Left forelimb (tissue), 1 donor: ENCODE data around the gene FLAD1.

Experiments used
- DNase-seq: peaks from one replicate; pipeline ENCODE4 v3.0.0-alpha.2; 2018; ENCODE audit warnings: low spot score

Gene FLAD1

DNA sequence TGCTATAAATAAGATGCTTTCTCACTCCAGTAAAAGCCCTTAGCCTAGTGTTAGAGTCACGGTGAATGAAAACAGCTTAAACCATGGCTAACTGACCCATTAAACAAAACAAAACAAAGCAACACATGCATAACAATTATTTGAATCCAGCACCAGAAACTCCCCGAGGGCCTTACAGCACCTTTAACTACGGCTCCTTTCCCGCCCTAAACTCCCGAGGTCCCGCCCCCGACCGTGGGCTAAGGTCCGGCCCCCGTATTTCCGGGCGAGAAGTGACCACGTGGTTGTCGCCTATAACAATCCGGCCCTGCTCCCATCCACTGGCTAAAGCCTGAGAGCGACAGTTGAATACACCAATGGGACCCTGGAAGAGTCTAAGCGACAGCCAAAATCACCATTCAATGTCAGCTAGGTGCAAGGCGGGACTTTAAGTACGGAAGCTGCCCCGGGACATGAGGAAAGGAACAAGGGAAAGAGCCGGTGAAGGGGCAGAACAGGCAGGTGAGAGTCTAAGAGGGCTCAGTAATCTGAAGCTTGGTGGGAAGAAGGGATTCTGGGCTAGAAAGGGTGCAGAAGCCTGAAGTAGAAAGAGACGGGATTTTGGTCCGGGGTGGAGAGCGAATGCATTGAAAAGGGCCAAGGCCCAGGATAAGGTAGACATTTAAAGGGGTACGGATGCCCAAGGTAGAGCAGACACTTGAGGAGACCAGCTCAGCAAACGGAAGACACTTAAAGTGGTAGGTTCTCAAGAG is at the start of gene FLAD1:
TSS of gene FLAD1 (plus strand) at position 448 of the 752 bp plus-strand sequence. CDS start 351 bp downstream, outside the sequence.
- peak; percentile 92 for DNase-seq

DNA sequence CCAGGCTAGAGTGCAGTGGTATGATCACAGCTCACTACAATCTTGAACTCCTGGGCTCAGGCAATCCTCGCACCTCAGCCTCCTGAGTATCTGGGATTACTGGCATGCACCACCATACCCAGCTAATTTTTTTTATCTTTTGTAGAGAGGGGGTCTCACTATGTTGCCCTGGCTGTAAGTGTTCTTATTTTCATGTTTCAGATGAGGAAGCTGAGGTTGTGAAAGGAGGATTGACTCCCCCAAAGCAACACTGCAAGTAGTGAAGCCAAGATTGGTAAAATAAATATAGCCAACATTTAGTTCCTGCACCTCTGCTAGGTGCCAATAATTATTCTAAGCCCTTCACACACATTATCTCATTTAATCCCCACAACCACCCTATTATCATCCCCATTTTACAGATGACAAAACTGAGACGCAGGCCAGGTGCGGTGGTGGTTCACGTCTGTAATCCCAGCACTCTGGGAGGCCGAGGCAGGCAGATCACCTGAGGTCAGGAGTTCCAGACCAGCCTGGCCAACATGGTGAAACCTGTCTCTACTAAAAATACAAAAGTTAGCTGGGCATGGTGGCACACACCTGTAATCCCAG is 48.7 kb upstream of the FLAD1 start:
- DNase-seq, result no peak

DNA sequence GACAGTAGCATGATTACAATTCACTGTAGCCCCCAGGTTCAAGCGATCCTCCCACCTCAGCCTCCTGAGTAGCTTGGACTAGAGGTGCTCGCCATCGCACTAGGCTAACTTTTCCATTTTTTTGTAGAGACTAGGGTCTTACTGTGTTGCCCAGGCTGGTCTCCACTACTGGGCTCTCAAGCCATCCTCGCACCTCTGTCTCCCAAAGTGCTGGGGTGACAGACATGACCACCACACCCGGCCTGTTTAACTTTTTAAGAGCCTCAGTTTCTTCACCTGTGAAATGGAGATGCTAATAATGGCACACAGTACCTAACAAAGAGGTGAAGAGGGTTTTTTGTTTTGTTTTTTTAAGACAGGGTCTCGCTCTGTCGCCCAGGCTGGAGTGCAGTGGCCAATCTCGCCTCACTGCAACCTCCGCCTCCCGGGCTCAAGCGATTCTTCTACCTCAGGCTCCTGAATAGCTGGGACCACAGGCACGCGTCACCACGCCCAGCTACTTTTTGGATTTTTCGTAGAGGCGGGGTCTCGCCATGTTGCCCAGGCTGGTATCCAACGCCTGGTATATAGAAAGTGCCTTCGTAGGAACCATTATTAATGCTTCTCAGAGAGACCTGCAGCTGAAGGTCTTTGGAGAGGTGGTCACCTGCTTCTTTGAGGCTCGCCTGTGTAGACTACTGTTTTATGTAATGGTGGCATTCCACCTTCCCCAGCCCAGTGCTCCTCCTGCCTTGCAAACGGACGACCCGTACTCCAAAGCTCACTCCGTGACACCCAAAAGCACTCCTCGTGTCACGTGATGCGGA is 47.2 kb upstream of the FLAD1 start:
- no peak for DNase-seq

DNA sequence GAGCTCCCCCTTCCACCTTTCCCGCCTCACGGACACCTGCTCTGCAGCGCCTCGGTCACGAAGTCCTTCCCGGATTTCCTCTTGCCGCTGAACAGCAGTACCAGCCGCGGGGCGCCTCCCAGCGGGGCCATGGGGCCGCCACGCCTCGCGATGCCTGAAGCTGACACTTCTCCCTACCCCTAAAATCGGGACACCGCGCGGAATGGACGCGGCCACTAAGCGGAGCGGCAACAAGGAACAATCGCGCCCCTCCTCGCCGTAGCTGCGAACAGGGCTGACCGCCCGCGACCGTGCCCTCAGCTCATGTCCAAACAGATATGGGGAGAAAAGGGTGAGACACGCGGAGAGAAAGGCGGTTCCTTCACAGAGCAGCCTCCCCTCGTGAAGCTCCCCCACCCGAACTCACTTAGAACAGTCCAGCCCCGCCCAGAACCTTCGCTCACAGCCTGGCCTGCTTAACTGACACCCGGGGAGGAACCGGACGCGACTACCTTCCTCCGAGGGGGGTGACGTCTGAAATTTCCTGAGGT is 46.5 kb upstream of the FLAD1 start, which contains the start of gene PMVK:
TSS of gene PMVK (minus strand) at position 165 of the 530 bp plus-strand sequence. CDS start at position 131, 34 bp downstream.
- DNase-seq, result peak; percentile 96

DNA sequence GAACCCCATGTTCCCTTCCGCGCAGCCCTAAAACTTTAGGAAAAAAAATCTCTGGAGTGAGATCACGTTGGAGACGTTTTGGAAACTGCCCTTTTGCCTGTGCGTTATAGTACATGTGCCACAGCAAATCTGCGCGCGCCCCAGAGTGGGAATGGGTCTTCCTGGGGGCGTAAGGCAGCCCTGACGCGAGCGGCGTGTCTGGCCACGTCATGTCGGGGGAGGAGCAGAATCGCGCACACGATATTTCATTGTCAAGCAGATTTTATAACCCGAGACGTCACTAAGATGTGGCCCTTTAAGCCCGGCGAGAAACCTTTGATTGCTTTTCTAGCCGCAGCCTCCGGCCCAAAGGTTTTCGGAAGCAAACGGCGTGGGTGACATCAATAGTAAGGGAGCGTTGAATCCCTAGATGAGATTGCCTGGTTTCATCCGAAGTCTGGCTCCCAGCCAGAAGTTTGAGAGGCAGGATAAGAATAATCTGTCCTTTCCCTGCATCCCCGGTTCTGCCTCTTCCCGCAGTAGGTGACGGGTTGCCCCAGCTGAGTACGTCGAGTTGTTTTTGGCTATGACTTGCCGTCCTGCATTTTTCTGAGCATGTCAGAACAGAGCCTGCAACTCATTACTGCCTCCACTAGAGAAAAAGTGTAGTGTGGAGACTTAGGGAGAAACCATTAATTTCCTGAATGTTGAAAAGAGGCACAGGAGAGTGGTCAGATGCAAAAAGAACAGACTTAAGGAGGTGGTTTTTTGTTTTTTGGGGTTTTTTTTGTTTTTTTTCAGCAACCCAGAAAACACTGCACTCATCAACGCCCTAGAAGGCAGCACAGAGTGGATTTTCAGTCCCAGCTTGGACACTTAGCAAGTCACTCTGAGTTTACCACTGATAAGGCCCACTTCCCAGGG is 45.8 kb upstream of the FLAD1 start:
- peak; percentile 95 for DNase-seq

DNA sequence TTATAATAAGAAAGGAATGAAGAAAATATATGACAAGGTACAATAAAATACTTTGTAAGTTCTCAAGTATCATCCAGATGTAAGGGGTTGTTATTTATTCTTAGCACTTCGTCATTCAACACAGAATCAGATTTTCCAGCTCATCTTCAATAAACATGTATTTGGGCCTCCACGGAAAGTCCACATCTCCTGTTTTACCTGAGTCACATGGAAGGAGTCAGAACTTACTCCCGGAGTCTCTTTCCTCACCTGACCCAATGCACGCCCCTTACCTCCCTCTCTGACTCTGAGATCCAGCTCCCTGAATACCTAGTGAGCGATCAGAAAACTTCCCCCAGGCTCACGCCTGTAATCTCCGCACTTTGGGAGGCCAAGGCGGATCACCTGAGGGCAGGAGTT is 45.2 kb upstream of the FLAD1 start:
- no peak for DNase-seq

DNA sequence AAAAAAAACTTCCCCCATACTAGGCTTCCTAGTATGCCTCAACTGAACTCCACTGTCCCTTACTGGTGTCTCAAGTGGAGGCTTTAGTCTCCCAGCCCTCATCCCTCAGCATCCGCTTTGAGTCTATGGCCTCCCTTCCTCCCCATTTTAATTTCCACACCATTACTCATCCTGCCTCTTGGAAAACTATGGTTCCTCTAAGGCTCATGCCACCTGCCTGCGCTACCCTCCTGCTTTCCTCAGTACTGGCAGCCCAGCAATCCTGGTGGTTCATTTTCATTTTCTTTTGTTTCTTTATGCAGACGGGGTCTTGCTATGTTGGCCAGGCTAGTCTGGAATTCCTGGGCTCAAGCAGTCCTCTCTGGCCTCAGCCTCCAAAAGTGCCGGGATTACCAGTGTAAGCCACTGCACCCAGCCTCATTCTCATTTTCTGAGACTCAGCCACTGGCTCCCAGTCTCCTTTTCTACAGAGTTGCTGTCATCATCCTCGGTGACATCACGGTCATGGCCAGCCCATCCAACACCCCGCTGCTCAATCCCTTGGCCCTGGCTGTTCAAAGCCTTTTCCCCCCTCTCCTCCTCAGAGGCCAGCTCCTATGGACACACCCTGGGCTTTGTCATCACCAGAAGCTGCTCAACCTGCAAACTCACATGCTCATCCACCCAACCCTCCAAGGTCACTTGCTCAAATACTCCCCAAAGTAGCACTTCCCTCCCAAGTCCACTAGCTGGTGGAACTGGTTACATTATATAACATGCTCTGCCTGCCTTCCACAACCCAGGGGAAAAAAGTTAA is 44.3 kb upstream of the FLAD1 start:
- no peak for DNase-seq

DNA sequence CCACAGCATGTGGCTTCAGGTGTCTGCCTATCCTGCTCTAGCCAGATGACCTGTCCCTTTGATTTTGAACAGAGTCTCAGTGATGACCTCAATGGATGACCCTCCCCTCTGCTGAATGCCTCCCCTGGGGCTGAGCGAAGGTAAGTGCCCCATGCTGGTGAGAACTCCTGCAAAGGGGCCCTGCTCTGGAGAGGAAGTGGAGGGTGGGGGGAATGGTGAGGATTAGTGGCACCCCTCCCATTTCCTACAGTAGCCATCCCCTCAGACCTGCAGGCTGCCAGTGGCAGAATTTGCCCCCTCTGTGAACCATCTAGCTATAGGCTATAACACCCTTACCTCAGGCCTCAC is 43.0 kb upstream of the FLAD1 start:
- no peak for DNase-seq

DNA sequence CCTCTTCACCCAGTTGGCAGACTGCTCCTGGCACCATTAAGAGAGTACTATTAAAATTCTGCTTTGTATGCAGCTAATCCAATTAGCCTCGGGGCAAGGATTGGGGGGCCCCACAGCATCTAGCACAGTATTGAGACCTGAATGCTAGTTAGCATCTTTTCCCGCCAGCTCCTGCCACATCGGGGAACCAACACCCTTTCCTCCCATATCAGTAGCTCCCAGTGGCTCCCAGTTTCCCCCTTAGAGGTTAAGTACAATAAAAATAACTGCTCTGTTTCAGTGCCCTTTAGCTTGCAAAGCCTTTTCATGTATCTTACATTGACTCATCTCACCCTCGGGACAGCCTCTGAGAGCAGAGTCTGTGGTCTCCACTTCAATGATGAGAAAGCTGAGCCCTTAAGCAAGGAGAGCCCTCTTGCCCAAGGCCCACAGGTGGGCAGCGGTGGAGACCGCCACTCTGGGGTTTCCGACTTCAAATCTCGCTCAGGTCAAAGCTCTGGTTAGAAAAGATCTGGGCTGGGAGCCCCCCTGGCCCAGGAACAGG is 42.4 kb upstream of the FLAD1 start:
- no peak for DNase-seq

DNA sequence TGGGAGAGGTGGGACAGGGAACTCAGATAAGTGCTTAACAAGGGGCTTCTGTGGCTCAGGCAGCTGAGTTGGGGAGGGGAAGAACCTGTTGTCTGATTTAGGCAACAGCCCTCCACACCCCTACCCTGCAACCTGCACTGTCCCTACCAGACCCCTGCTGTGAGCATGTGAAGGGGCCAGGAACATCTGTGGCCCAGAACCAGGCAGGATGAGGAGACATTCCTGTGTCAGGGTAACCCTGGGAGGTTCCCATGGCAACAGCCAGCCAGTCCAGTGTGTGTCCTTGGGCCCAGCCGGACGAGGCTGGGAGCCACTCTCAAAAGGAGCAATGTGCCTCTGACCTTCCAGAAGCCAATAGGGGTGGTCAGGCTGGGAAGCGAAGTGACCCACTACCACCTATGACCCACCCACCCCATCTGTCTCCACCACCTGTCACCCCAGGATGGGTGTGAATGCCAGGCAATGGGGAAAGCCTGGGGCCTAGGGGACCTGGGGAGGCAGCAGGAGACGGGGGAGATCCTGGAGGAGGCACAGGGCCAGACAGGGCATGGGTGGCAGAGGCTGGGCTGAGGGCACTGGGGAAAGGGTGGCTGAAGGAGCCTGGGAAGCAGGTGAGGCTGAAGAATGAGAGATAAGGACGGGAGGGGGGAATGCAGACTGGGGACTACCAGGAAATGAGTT is 41.7 kb upstream of the FLAD1 start:
- DNase-seq, result no peak

DNA sequence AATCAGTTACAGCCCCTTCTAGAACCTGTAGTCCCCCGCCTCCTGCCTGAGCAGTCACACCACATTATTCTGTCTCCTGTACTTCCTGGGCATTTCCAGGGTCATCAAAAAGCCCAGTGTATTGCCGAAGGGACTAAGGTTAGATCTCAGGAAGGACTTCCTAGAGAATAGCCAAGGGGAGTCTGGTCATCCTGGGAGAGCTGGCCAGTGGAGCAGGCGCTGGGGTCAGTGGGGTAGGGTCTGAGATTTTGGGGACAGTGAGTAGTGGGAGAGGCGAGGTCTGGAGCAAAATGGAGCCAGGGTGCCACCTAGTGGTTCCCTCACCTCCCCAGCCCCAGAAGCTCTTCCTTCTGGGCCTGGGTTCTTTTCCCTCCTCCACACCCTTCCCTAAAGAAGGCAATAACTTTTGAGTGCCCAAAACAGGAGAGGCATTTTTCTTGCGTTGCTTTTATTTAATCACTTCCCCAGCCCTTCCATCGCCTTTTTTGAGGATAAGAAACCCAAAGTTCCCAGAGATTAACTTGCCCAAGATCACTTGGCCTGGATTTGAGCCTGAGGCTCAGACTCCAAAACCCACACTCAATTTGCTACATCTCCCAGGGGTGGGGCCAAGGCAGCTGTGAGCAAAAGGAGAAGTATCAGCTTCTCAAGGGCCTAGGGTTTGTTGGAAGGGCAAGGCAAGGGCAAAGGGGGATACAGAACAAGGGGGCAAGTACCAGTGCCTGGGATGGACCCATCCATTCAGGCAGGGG is 39.3 kb upstream of the FLAD1 start:
- no peak for DNase-seq

DNA sequence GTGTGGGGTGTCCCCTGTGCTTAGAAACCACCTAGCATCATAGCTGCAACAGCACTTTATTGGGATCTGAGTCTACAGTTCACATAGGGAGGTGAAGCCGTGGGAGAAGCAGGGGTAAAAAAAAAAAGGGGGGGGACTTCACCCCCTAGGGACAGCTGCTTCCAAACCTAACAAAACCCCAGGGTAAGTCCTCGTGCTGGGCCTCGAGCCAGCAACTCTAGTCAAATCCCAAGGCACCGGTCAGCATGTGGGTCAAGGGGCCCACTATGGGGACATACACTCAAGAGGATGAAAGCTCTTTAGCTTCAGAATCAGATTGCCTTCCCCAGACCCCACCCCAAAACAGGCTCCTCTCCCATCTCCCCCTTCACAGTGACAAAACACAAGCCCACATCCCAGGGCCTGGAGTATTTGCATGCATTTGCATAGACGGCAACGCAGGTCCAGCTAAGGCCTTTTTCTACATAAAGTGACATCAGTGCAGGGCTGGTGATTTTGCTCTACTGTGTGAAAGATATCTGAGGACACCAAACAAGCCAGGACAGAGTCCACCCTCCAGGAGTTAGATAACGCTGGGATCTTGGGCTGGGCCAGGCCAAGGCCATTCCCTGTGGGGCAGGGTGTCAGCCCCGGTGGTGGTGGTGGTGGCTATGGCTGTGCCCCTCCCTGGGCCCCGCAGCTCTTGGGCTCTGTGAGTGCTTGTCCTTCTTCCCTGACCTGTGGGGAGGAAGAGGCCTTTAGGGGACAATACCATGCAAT is 38.6 kb upstream of the FLAD1 start:
- no peak for DNase-seq

DNA sequence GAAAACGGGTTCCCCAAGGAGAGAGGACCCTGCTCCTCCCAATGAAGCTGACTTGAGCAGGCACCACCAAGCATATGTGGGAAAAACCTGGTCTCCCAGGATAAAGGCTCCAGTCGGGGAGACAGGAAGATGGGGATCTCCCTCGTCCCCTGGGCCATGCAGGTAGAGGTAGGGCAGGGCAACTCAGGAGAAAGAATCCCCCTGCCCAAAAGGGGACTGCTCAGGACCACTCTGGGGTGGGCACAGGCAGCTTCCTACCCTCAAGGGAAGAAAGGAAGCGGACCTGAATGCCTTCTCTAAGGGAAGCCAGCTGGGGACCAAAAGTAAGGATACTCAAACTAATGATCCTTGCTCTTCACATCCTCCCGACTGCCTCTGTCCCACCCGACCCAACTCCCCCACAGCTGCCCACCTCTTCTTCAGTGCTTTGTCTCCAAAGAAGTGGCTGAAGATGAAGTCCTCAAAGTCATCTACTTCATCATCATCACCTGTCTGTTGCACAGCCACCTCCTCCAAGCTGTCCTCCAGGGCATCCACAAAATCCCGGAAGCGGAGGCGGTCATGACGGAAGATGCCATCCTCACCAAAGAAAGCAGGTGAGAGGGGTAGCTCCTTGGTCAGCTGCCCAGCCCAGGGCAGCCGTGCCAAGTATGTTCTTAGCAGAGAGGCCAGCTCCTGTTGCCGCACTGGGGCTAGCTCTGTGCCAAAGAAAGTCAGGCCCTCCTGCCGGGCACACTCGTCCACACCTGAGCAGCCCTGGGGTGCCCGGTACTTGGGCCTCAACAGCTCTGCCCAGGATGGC is 37.8 kb upstream of the FLAD1 start:
- DNase-seq, result no peak

DNA sequence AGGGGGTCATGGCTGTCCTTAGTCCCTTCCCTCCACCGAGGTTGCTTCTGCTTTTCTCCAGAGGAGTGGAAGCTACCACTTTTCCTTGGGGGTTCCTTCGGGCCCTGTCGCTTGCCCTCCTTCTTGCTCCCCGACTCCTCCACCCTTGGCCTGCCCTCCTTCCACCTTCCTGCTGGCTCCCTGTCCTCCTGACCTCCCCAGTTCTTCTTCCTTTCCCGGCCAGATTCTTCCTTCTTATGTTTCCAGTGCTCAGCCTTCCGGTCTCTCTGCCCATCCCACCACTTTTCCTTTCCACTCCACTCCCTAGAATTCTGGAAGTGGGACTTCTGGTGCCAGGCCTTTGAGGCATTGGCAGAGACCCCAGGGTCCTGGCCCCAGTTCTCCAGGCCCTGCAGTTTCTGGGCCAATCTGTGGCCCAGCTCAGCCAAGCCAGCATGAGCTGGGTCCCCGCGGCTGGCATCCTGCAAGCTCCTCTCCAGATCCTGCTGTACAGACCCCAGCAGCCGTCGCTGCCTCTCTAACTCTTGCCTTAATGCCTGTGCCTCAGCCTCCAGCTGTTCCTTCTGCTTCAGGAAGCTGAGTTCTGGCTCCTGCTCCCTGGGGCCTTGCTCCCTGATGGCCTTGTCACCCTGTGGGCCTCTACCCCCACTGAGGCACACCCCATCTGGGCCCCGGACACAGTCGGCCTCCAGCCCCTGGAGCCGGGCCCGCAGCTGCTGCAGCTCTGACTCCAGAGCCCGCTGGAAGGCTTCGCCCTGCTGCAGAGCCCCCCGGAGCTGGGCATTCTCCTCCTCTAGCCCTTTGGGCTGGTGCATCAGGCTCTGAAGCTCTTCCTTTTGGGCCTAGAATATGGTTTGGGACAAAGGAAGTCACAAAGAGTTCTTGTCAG is 36.9 kb upstream of the FLAD1 start:
- no peak for DNase-seq

DNA sequence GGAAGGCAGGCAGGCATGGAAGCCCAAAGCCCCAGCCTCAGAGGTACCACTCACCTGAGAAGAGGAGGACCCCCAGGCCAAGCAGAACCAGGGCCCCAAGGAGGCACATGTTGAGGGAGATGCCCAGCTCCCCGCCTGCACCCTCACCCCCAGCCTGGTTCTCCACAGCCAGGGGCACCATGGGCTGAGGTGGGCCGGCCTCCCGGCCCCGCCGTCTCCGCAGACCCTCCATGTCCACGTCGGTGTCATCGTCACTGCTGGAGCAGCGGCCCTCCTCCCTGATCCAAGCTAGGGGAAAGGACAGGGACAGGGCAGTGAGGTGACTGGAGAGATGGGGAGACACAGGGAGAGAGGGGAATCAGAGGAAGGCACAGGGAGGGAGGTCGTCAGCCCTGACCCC is 35.1 kb upstream of the FLAD1 start:
- no peak for DNase-seq

DNA sequence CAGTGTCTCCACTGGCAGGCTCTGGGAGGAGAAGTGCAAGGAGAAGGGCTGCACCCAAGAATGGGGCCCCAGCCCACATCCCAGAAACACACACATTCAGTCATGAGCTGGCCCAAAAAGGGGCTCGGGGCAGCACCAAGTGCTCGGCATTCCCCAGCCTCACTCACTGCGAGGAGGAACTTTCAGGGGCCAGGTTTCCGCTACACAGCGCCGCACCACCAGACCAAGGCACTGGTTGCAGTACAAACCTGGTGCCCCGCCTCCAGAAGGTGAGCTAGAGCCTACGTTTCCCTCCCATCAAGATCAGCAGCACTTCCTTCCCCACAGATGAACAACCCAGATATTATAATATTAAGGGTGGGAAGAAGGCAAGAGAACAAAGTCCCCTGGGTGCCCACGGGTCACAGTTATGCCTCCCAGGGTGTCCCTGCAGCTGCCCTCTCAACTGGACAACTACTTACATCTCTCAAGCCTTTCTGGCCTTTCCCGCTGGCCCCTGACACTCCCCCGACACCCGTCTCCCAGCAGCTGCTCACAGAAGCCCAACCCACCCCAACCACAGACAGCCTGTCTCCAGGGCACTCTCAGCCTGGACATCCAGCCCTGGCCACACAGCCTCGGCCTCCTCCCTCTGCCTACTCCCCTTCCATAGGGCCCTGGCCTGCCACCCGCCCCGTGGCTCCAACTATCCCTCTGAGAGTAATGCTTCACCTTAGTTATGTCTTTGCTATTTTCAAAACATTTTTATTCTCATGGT is 31.1 kb upstream of the FLAD1 start:
- no peak for DNase-seq
